Endothelial cell of umbilical vein (primary cell): Measurements from ENCODE around the gene STRIP2. TPM values are rescaled to one million over a fixed set of nuclear protein-coding genes. Genes with fewer than 3 reads are reported as not detected.

Source experiments
- polyA plus RNA-seq, 4 experiments: library from polyadenylated mRNA; depleted of rRNA in 3 of 4; stranded (reverse) in 3 of 4; unstranded in 1 of 4; fragments of >200 nt; gene quantifications; 2 replicates each; pipeline versions ENCODE4 v1.2.1 to v1.2.3, GENCODE V29; 2011 to 2012; ENCODE audit warnings: missing spikeins in 1 of 4
- small RNA-seq: library from RNA; depleted of rRNA; stranded (forward); fragments of <200 nt; gene quantifications from one replicate; pipeline ENCODE3, GENCODE V24; 2012; ENCODE audit warnings: low replicate concordance, low read depth; ENCODE audit not compliant: insufficient read depth, insufficient read length
- total RNA-seq: library from RNA; stranded (reverse); gene quantifications from 2 replicates; pipeline ENCODE4 v1.2.3, GENCODE V29; 2021

Gene STRIP2
- total and polyA plus RNA-seq, 2 donors (not counting 3 experiments of a cell fraction or from before 2014, with no cell fraction given), result 3.4 to 10.0 TPM

Small RNAs within 50 kb of the gene (small RNA-seq; reads per million reads assigned to genes)
- gene AC009244.1 (not detected), gene RNU1-72P (0.88 reads per million), gene SNRPGP3 (not detected)

Other genes starting within 250 kb of the STRIP2 start
- 13.0 and 13.2 TPM in 2 replicates for gene SMO, start 245.8 kb upstream of the STRIP2 start, total RNA-seq
- 16.4 and 16.5 TPM in 2 replicates for gene SMO, start 245.8 kb upstream of the STRIP2 start, polyA plus RNA-seq
- gene AHCYL2, start 209.4 kb upstream of the STRIP2 start, total RNA-seq, result 11.0 and 13.5 TPM in 2 replicates
- 10.0 and 10.8 TPM in 2 replicates for gene AHCYL2, start 209.4 kb upstream of the STRIP2 start, polyA plus RNA-seq
- 0.64 TPM in 1 of 2 replicates, not detected in the other for gene SMKR1, start 68.1 kb downstream of the STRIP2 start, total RNA-seq
- not detected in 2 replicates for gene SMKR1, start 68.1 kb downstream of the STRIP2 start, polyA plus RNA-seq
- 17.4 and 20.3 TPM in 2 replicates for gene NRF1, start 177.3 kb downstream of the STRIP2 start, total RNA-seq
- 12.3 and 14.6 TPM in 2 replicates for gene NRF1, start 177.3 kb downstream of the STRIP2 start, polyA plus RNA-seq